ENCODE results near the gene NALF2. TPM values are rescaled to one million over a fixed set of nuclear protein-coding genes. Genes with fewer than 3 reads are reported as not detected.

The NALF2 gene
- total RNA-seq, 1 experiment from 2014 or later, result not detected

DNA sequence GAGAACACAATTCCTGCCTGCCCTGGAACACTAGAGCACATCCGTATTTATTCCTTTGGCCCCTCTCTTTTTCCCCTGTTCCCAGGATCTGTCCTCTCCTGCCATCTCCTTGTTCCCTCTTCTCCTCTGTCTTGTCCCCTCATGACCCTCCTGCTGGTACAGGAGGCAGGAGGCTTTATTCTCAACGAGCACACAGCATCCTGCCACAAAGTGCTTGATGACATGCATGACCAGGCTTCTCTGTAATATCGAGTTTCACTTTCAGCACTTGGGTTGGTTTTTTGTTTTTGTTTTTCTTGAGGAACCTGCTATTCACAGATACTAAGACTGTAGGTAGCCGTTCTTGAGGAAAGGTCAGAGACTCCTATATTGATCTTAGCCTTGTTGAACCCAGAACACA is 35.3 kb downstream of the NALF2 start:
- Histone ChIP-seq H3K4me3 (ENCODE audit: low read length) (no peak overlapping the region), H4K20me1 (ENCODE audit: low read length) (no peaks in the 10 kb centered on the region), H3K27ac (ENCODE audit: low read length) (no peak overlapping the region), H2AFZ (ENCODE audit: low read length) (no peak overlapping the region), H3F3A (ENCODE audit: low read length, unreplicated experiment) (no peaks in the 10 kb centered on the region), H3K79me2 (ENCODE audit: low read length) (no peaks in the 10 kb centered on the region), H3K4me2 (ENCODE audit: low read length) (no peak overlapping the region), H3K9me2 (replicated peaks; ENCODE audit: low read length) (no peaks in the 10 kb centered on the region), H3K9me3 (ENCODE audit: low read length) (no peaks in the 10 kb centered on the region), H3K4me1 (ENCODE audit: insufficient read depth, low read length) (no peaks in the 10 kb centered on the region), H3K9ac (ENCODE audit: low read length) (no peak overlapping the region), H3K36me3 (ENCODE audit: low read depth, low read length) (no peaks in the 10 kb centered on the region), H3K27me3 (ENCODE audit: low read length) (0 out of 2 replicates have a peak, but pooled peaks cover 4% of the 10 kb centered on the region)
- TF ChIP-seq EZH2 (IDR thresholded peaks at IDR 0.05; ENCODE audit: low read length, unreplicated experiment), result no peak
- no peak for TF ChIP-seq EZH2phosphoT487 (IDR thresholded peaks at IDR 0.05; ENCODE audit: borderline replicate concordance, low read length)
- TF ChIP-seq CTCF (conservative IDR thresholded peaks at IDR 0.05; ENCODE audit: low read depth, low read length), result no peak
- no TSS peak for BruUV-seq (replicated peaks)
- CTCF ChIA-PET, result no interaction called here
- intact Hi-C loops (cut with micrococcal nuclease), result loop anchor here (2.0 kb wide), 1 partner anchor 79 kb away; no protein-coding TSS in a partner anchor
- no peak for DNase-seq
- no peak for ATAC-seq
- POLR2A ChIA-PET (ENCODE audit: unreplicated experiment), result no interaction called here

GRCh38 chrX:69541956-69542355 is 37.8 kb downstream of the NALF2 start:
- ATAC-seq (no peak), DNase-seq (no peak)
- TF ChIP-seq EZH2phosphoT487 (IDR thresholded peaks at IDR 0.05; ENCODE audit: borderline replicate concordance, low read length) (no peak), CTCF (conservative IDR thresholded peaks at IDR 0.05; ENCODE audit: low read depth, low read length) (no peak), EZH2 (IDR thresholded peaks at IDR 0.05; ENCODE audit: low read length, unreplicated experiment) (no peak)
- intact Hi-C loops (cut with micrococcal nuclease), result no loop called here
- Histone ChIP-seq H3K79me2 (ENCODE audit: low read length) (no peaks in the 10 kb centered on the region), H3K4me3 (ENCODE audit: low read length) (no peak overlapping the region), H3K9me3 (ENCODE audit: low read length) (no peaks in the 10 kb centered on the region), H3K36me3 (ENCODE audit: low read depth, low read length) (no peaks in the 10 kb centered on the region), H3F3A (ENCODE audit: low read length, unreplicated experiment) (no peaks in the 10 kb centered on the region), H3K9me2 (replicated peaks; ENCODE audit: low read length) (no peaks in the 10 kb centered on the region), H4K20me1 (ENCODE audit: low read length) (no peaks in the 10 kb centered on the region), H3K9ac (ENCODE audit: low read length) (no peak overlapping the region), H2AFZ (ENCODE audit: low read length) (no peak overlapping the region), H3K27me3 (ENCODE audit: low read length) (0 out of 2 replicates have a peak, but pooled peaks cover 2% of the 10 kb centered on the region), H3K27ac (ENCODE audit: low read length) (no peak overlapping the region), H3K4me2 (ENCODE audit: low read length) (no peak overlapping the region), H3K4me1 (ENCODE audit: insufficient read depth, low read length) (no peaks in the 10 kb centered on the region)
- BruUV-seq (replicated peaks), result no TSS peak
- POLR2A ChIA-PET (ENCODE audit: unreplicated experiment), result no interaction called here
- CTCF ChIA-PET, result no interaction called here

DNA sequence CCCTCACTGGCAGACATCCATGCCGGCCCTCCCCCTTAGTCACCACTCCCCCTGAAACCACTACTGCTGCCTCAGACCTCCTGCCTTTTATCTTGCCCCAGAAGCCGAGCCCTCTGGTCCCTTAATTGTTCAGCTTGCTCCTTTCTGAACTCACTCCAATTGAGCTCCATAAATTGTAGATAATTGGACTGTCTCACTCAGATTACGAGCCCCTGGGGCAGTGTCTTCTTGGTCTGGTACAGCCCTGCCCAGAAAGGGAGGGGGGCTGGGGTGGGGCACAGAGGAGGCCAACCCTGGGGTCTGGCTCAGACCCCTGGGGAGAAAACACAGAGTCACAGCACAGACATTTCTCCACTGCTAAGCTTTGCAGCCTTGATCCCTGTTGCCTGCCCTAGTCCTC is 39.4 kb downstream of the NALF2 start:
- DNase-seq (no peak), ATAC-seq (no peak)
- H4K20me1 ChIP-seq (ENCODE audit: low read length), result no peaks in the 10 kb centered on the region
- ChIA-PET CTCF (no interaction called here), POLR2A (ENCODE audit: unreplicated experiment) (no interaction called here)
- no TSS peak for BruUV-seq (replicated peaks)
- H3K9me3 ChIP-seq (ENCODE audit: low read length), result no peaks in the 10 kb centered on the region
- no peaks in the 10 kb centered on the region for H3K36me3 ChIP-seq (ENCODE audit: low read depth, low read length)
- no peaks in the 10 kb centered on the region for H3K9me2 ChIP-seq (replicated peaks; ENCODE audit: low read length)
- H3K27me3 ChIP-seq (ENCODE audit: low read length), result no peaks in the 10 kb centered on the region
- H3K79me2 ChIP-seq (ENCODE audit: low read length), result no peaks in the 10 kb centered on the region
- no peak overlapping the region for H3K4me2 ChIP-seq (ENCODE audit: low read length)
- H3K4me1 ChIP-seq (ENCODE audit: insufficient read depth, low read length), result no peaks in the 10 kb centered on the region
- H3F3A ChIP-seq (ENCODE audit: low read length, unreplicated experiment), result no peaks in the 10 kb centered on the region
- no peak for TF ChIP-seq CTCF (conservative IDR thresholded peaks at IDR 0.05; ENCODE audit: low read depth, low read length)
- no peak for TF ChIP-seq EZH2 (IDR thresholded peaks at IDR 0.05; ENCODE audit: low read length, unreplicated experiment)
- no peak for TF ChIP-seq EZH2phosphoT487 (IDR thresholded peaks at IDR 0.05; ENCODE audit: borderline replicate concordance, low read length)
- no peak overlapping the region for H3K9ac ChIP-seq (ENCODE audit: low read length)
- no peak overlapping the region for H3K4me3 ChIP-seq (ENCODE audit: low read length)
- intact Hi-C loops (cut with micrococcal nuclease), result no loop called here
- H2AFZ ChIP-seq (ENCODE audit: low read length), result no peak overlapping the region
- no peak overlapping the region for H3K27ac ChIP-seq (ENCODE audit: low read length)

Data from PC-3 (cell line).